SU-DHL-6 (cell line): ENCODE results near the gene CIBAR2.

ENCODE experiments used
- H2AFZ ChIP-seq: fragments of 200-600 bp; sonication (generic); 2 replicates; pipeline ENCODE4 v1.6.1; 2014; ENCODE audit warnings: low read depth, mild to moderate bottlenecking, moderate library complexity, mixed read lengths, antibody characterized with exemption, low read length; ENCODE audit not compliant: severe bottlenecking
- H3F3A ChIP-seq: fragments of 200-600 bp; shearing (Covaris generic); 2 replicates; pipeline ENCODE4 v1.6.0; 2016; ENCODE audit warnings: antibody characterized with exemption, mild to moderate bottlenecking; ENCODE audit not compliant: insufficient read depth
- H3K27ac ChIP-seq: fragments of 200-600 bp; sonication (generic); 2 replicates; pipeline ENCODE4 v1.5.1; 2016; ENCODE audit warnings: low read depth, mild to moderate bottlenecking, low read length, moderate library complexity, mixed read lengths
- H3K27me3 ChIP-seq: fragments of 200-600 bp; sonication (generic), shearing (Covaris generic); 2 replicates; pipeline ENCODE4 v1.6.0; 2014; ENCODE audit warnings: mild to moderate bottlenecking, low read length
- H3K36me3 ChIP-seq: fragments of 200-600 bp; sonication (generic); 2 replicates; pipeline ENCODE4 v1.6.1; 2014; ENCODE audit warnings: mild to moderate bottlenecking, low read length, mixed read lengths
- H3K4me2 ChIP-seq: fragments of 300-600, 200-600 bp; shearing (Covaris generic), sonication (generic); 2 replicates; pipeline ENCODE4 v1.6.0; 2014; ENCODE audit warnings: low read length, low read depth, mild to moderate bottlenecking; ENCODE audit not compliant: poor library complexity, severe bottlenecking
- H3K4me3 ChIP-seq: fragments of 200-600 bp; sonication (generic); 2 replicates; pipeline ENCODE4 v1.5.1; 2014; ENCODE audit warnings: antibody characterized with exemption, low read length, mild to moderate bottlenecking, mixed read lengths; ENCODE audit not compliant: insufficient read depth, poor library complexity, severe bottlenecking
- H3K79me2 ChIP-seq: fragments of 200-600 bp; sonication (generic); 2 replicates; pipeline ENCODE4 v1.6.1; 2014; ENCODE audit warnings: mild to moderate bottlenecking, low read length, moderate library complexity; ENCODE audit not compliant: insufficient read depth
- H3K9ac ChIP-seq: fragments of 200-600 bp; sonication (generic); 2 replicates; pipeline ENCODE4 v1.7.0; 2014; ENCODE audit warnings: mild to moderate bottlenecking, low read length
- H3K9me2 ChIP-seq: fragments of 200-600 bp; sonication (generic); replicated peaks from 2 replicates; pipeline ENCODE4 v1.6.1; 2014; ENCODE audit warnings: low read length; ENCODE audit not compliant: insufficient read depth
- H3K9me3 ChIP-seq: fragments of 200-600 bp; sonication (generic); 2 replicates; pipeline ENCODE4 v1.6.1; 2014; ENCODE audit warnings: low read length, mixed read lengths; ENCODE audit not compliant: insufficient read depth
- H4K20me1 ChIP-seq: fragments of 200-600 bp; sonication (generic); 2 replicates; pipeline ENCODE4 v1.6.1; 2014; ENCODE audit warnings: low read depth, mild to moderate bottlenecking, antibody characterized with exemption, low read length, moderate library complexity, mixed read lengths
- CTCF ChIP-seq: fragments of 200-600 bp; sonication (generic); IDR thresholded peaks from one replicate; pipeline ENCODE4 v1.5.1; 2017; ENCODE audit warnings: antibody characterized with exemption, mild to moderate bottlenecking, low read length, moderate library complexity; ENCODE audit not compliant: insufficient read depth, poor library complexity, severe bottlenecking
- EZH2phosphoT487 ChIP-seq: fragments of 200-600 bp; sonication (generic), shearing (Covaris generic); conservative IDR thresholded peaks from 2 replicates; pipeline ENCODE4 v1.6.1; 2018; ENCODE audit warnings: mild to moderate bottlenecking, antibody characterized with exemption, low read length, moderate library complexity, mixed read lengths

The CIBAR2 gene

DNA sequence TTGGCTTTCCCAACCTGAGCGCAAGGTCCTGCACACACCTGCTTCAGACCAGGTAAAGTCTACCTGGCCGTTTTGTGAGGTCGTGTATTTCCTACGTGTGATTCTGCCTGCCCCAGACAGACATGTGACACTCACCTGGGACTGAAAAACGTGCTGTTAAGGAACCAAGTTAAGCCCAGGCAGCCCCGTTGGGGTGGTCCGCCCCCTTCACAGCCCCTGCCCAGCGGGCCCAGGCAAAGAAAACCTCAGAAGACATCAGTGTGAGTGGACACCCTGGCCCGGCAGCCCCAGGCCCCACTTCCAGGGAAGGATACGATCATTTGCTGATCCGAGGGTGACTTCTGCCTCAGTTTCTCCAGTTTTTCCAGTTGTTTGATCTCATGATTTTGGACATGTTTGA lies 4.7 kb downstream of the CIBAR2 start:
- Histone ChIP-seq H3K27ac (no peak overlapping the region), H3K9me3 (no peaks in the 10 kb centered on the region), H3K4me3 (no peak overlapping the region), H3K79me2 (no peaks in the 10 kb centered on the region), H3F3A (no peaks in the 10 kb centered on the region), H3K27me3 (no peaks in the 10 kb centered on the region), H3K9me2 (no peaks in the 10 kb centered on the region), H3K4me2 (no peak overlapping the region), H3K9ac (no peak overlapping the region), H3K36me3 (no peaks in the 10 kb centered on the region), H2AFZ (no peak overlapping the region), H4K20me1 (no peaks in the 10 kb centered on the region)
- no peak for TF ChIP-seq CTCF
- no peak for TF ChIP-seq EZH2phosphoT487

- no peak for TF ChIP-seq CTCF
- no peak for TF ChIP-seq EZH2phosphoT487
- H3K9me2 ChIP-seq: no peaks in the 10 kb centered on the region
These were observed 5.2 kb downstream of the CIBAR2 start for GRCh38 chr16:85107083-85107482.

DNA sequence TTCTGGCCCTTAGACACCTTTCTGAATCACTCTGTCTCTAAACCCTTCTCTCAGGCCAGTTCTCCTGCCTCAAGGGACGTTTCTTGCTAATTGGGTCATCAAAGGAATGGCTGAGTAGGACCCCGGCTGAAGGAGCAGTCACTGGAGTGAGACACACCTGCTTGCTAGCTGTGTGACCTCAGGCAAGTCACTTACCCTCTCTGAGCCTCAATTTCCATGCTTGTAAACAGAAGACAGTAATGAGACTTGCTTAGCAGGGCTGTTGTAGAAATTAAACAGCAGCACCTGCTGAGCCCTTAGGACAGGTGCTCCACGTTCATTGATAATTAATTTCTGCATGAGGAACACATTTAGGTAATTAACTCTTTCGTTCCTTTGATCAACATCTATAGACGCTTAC lies 6.8 kb downstream of the CIBAR2 start:
- no peaks in the 10 kb centered on the region for H3K36me3 ChIP-seq
- H3K9me3 ChIP-seq: no peaks in the 10 kb centered on the region
- no peaks in the 10 kb centered on the region for H4K20me1 ChIP-seq
- no peaks in the 10 kb centered on the region for H3K9me2 ChIP-seq
- no peak overlapping the region for H3K4me3 ChIP-seq
- H3F3A ChIP-seq: no peaks in the 10 kb centered on the region
- no peak overlapping the region for H2AFZ ChIP-seq
- no peak overlapping the region for H3K9ac ChIP-seq
- no peak overlapping the region for H3K27ac ChIP-seq
- no peaks in the 10 kb centered on the region for H3K79me2 ChIP-seq
- H3K4me2 ChIP-seq: no peak overlapping the region
- no peak for TF ChIP-seq EZH2phosphoT487
- no peaks in the 10 kb centered on the region for H3K27me3 ChIP-seq

More at GRCh38 chr16:85107083-85107482, 5.2 kb downstream of the CIBAR2 start:
- Histone ChIP-seq H3K4me2 (no peak overlapping the region), H2AFZ (no peak overlapping the region), H3K4me3 (no peak overlapping the region), H3F3A (no peaks in the 10 kb centered on the region), H3K9me3 (no peaks in the 10 kb centered on the region), H4K20me1 (no peaks in the 10 kb centered on the region), H3K9ac (no peak overlapping the region), H3K36me3 (no peaks in the 10 kb centered on the region), H3K79me2 (no peaks in the 10 kb centered on the region), H3K27me3 (no peaks in the 10 kb centered on the region), H3K27ac (no peak overlapping the region)

DNA sequence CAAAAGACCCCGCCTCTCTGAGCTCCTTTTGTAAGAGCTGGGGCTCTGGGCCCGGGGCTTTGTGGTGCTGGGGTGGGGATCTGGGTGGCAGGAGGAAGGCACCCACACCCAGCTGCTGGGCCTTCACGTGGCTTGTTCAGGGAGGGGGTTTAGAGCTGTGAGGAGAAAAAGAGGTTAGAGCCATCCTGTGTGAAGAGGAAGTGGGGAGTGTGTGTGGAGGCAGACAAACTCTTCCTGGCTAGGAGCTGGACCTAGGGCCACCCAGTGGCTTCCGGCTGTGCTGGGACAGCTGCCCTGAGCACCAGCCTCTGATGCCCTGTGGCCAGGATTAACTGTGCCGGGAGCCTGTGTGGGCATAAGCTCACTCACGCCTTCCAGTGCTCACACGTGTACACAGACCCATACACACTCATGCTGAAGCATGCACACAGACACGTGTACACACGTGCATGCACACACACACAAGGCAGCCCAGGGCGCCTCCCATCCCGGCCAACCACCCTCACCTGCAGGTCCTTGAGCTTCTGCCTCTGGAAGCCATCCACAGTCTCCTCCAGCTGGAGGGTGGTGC lies 7.4 kb downstream of the CIBAR2 start:
- Histone ChIP-seq H3K4me2 (no peak overlapping the region), H3K9ac (no peak overlapping the region), H3K9me3 (no peaks in the 10 kb centered on the region), H3K36me3 (no peaks in the 10 kb centered on the region), H2AFZ (no peak overlapping the region), H3K27ac (no peak overlapping the region), H3K79me2 (no peaks in the 10 kb centered on the region), H3K4me3 (no peak overlapping the region), H3F3A (no peaks in the 10 kb centered on the region), H3K27me3 (no peaks in the 10 kb centered on the region), H3K9me2 (no peaks in the 10 kb centered on the region), H4K20me1 (no peaks in the 10 kb centered on the region)
- no peak for TF ChIP-seq CTCF
- no peak for TF ChIP-seq EZH2phosphoT487
